SK-N-SH (cell line): ENCODE results near the gene EXOC6B. TPM values are rescaled to one million over a fixed set of nuclear protein-coding genes. Genes with fewer than 3 reads are reported as not detected.

Experiments
- CTCF ChIA-PET: fragments of 300-600, 350-600 bp; formaldehyde crosslinking; extraction: SDS; loops from one replicate; lab custom pipeline; 2021; lab: Yijun Ruan, JAX
- POLR2A ChIA-PET: fragments of 350-600 bp; sonication (Branson Sonifier 250); formaldehyde crosslinking; extraction: SDS; loops from one replicate; lab custom pipeline; 2020; ENCODE audit warnings: antibody characterized with exemption, inconsistent platforms; lab: Yijun Ruan, JAX
- DNase-seq: peaks from one replicate; pipeline ENCODE4 v3.0.0; 2012
- H2AFZ ChIP-seq: fragments of 200-600 bp; sonication (generic); 2 replicates; pipeline ENCODE4 v1.8.1; 2016; ENCODE audit warnings: antibody characterized with exemption, mild to moderate bottlenecking, low read depth
- H3F3A ChIP-seq: fragments of 200-600 bp; sonication (generic); replicated peaks from 2 replicates; pipeline ENCODE3; 2016; ENCODE audit warnings: antibody characterized with exemption, mild to moderate bottlenecking; ENCODE audit not compliant: insufficient read depth
- H3K27ac ChIP-seq, 2 experiments: fragments of 200-500 bp in 1 of 2; fragments of 200-600 bp in 1 of 2; sonication (Bioruptor generic) in 1 of 2; sonication (generic), shearing (Covaris generic) in 1 of 2; 2 replicates each; pipeline versions ENCODE4 v1.5.1 to v1.6.1; 2014 to 2016; ENCODE audit warnings: low read depth in 2 of 2, inconsistent platforms in 1 of 2, low read length in 1 of 2, mild to moderate bottlenecking in 1 of 2, mixed read lengths in 1 of 2
- H3K27me3 ChIP-seq: fragments of 200-600 bp; sonication (generic), shearing (Covaris generic); 2 replicates; pipeline ENCODE4 v1.6.1; 2016; ENCODE audit warnings: mixed run types; ENCODE audit not compliant: insufficient read depth
- H3K36me3 ChIP-seq, 2 experiments: fragments of 200-500 bp in 1 of 2; fragments of 200-600 bp in 1 of 2; sonication (Bioruptor generic) in 1 of 2; sonication (generic) in 1 of 2; replicated peaks in 1 of 2; 2 replicates each; pipeline versions ENCODE3 to v1.5.1; 2014 to 2016; ENCODE audit warnings: low read length in 1 of 2, mild to moderate bottlenecking in 1 of 2; ENCODE audit not compliant: insufficient read depth in 2 of 2, control insufficient read depth in 1 of 2
- H3K4me1 ChIP-seq, 2 experiments: fragments of 200-500 bp in 1 of 2; fragments of 200-600 bp in 1 of 2; sonication (Bioruptor generic) in 1 of 2; sonication (generic), shearing (Covaris generic) in 1 of 2; 2 replicates each; pipeline versions ENCODE4 v1.5.1 to v1.6.1; 2014 to 2016; ENCODE audit warnings: low read depth in 1 of 2, low read length in 1 of 2, mixed run types in 1 of 2; ENCODE audit not compliant: insufficient read depth in 2 of 2, control insufficient read depth in 1 of 2
- H3K4me2 ChIP-seq: fragments of 200-600 bp; sonication (generic), shearing (Covaris generic); 2 replicates; pipeline ENCODE4 v1.6.1; 2017; ENCODE audit warnings: mixed run types
- H3K4me3 ChIP-seq, 2 experiments: fragments of 200-500 bp in 1 of 2; fragments of 200-600 bp in 1 of 2; sonication (Bioruptor generic) in 1 of 2; sonication (generic), shearing (Covaris generic) in 1 of 2; 2 replicates each; pipeline versions ENCODE4 v1.5.1 to v1.8.1; 2014 to 2016; ENCODE audit warnings: low read depth in 2 of 2, inconsistent platforms in 1 of 2, low read length in 1 of 2, mild to moderate bottlenecking in 1 of 2, mixed read lengths in 1 of 2, moderate library complexity in 1 of 2
- H3K79me2 ChIP-seq: fragments of 200-600 bp; sonication (generic); 2 replicates; pipeline ENCODE4 v1.8.1; 2017; ENCODE audit warnings: mild to moderate bottlenecking; ENCODE audit not compliant: insufficient read depth
- H3K9ac ChIP-seq: fragments of 200-600 bp; sonication (generic); 2 replicates; pipeline ENCODE4 v1.6.1; 2017; ENCODE audit warnings: mixed run types
- H3K9me2 ChIP-seq: fragments of 200-600 bp; sonication (generic); 2 replicates; pipeline ENCODE4 v1.6.1; 2017; ENCODE audit warnings: mixed run types
- H3K9me3 ChIP-seq: fragments of 200-600 bp; sonication (generic); 2 replicates; pipeline ENCODE4 v1.6.1; 2017; ENCODE audit warnings: mixed run types, mild to moderate bottlenecking, moderate library complexity
- H4K20me1 ChIP-seq: fragments of 200-600 bp; sonication (generic); 2 replicates; pipeline ENCODE4 v1.6.1; 2017; ENCODE audit warnings: mild to moderate bottlenecking, mixed run types; ENCODE audit not compliant: insufficient read depth
- ELF1 ChIP-seq: IDR thresholded peaks from 2 replicates; pipeline ENCODE4 v1.4.0; 2012
- EZH2phosphoT487 ChIP-seq: fragments of 200-600 bp; sonication (generic); IDR thresholded peaks from 2 replicates; pipeline ENCODE4 v1.6.1; 2017; ENCODE audit warnings: low read depth, mixed run types, mild to moderate bottlenecking, antibody characterized with exemption, moderate library complexity, borderline replicate concordance
- FOSL2 ChIP-seq: IDR thresholded peaks from 2 replicates; pipeline ENCODE4 v1.4.0; 2012; ENCODE audit warnings: low read depth, mild to moderate bottlenecking, moderate library complexity, borderline replicate concordance
- FOXJ3 ChIP-seq: sonication (generic); formaldehyde crosslinking; IDR thresholded peaks from 2 replicates; pipeline ENCODE4 v1.5.1; 2020; ENCODE audit warnings: mild to moderate bottlenecking, missing genetic modification reagents
- GATA2 ChIP-seq: sonication (generic); formaldehyde crosslinking; IDR thresholded peaks from 2 replicates; pipeline ENCODE4 v1.5.0; 2020; ENCODE audit warnings: mild to moderate bottlenecking, missing genetic modification reagents
- MAX ChIP-seq: IDR thresholded peaks from 2 replicates; pipeline ENCODE4 v1.4.0; 2012; ENCODE audit warnings: low read depth
- MEF2A ChIP-seq: IDR thresholded peaks from 2 replicates; pipeline ENCODE4 v1.4.0; 2012; ENCODE audit warnings: low read depth, borderline replicate concordance
- MXI1 ChIP-seq: IDR thresholded peaks from 2 replicates; pipeline ENCODE4 v1.6.1; 2012; ENCODE audit warnings: mild to moderate bottlenecking, low read depth, low read length, improper control_type of control experiment
- NFIC ChIP-seq: IDR thresholded peaks from 2 replicates; pipeline ENCODE4 v1.4.0; 2012; ENCODE audit warnings: borderline replicate concordance
- NRF1 ChIP-seq: IDR thresholded peaks from 2 replicates; pipeline ENCODE4 v1.6.1; 2012; ENCODE audit warnings: low read depth, mild to moderate bottlenecking, low read length
- REST ChIP-seq: IDR thresholded peaks from 2 replicates; pipeline ENCODE4 v1.6.1; 2012; ENCODE audit warnings: mild to moderate bottlenecking, low read depth, low read length, moderate library complexity
- WGBS: methylation state at CpG from one replicate; pipeline ENCODE4 v1.1.6; 2017; ENCODE audit warnings: low lambda C conversion rate; 5-methylcytosine and 5-hydroxymethylcytosine counted together
- polyA plus RNA-seq, 3 experiments: library from polyadenylated mRNA; depleted of rRNA; stranded (reverse); fragments of >200 nt; gene quantifications; 2 replicates each; pipeline ENCODE4 v1.2.3, GENCODE V29; 2012
- TF ChIP-seq, protein P1 (sequence below): fragments of 200-600 bp; sonication (generic); IDR thresholded peaks from 2 replicates; pipeline ENCODE4 v1.6.1; 2017; ENCODE audit warnings: antibody characterized with exemption, mild to moderate bottlenecking, moderate library complexity
- TF ChIP-seq, protein P2 (sequence below): fragments of 150-350 bp; IDR thresholded peaks from 2 replicates; pipeline ENCODE4 v1.6.1; 2016; ENCODE audit warnings: mild to moderate bottlenecking, low read depth, low read length
- TF ChIP-seq, protein P3 (sequence below): fragments of 150-350 bp; IDR thresholded peaks from 2 replicates; pipeline ENCODE4 v1.6.1; 2017; ENCODE audit warnings: antibody characterized with exemption, low read length, low read depth, borderline replicate concordance
- TF ChIP-seq, protein P4 (sequence below): IDR thresholded peaks from 2 replicates; pipeline ENCODE4; 2012

EXOC6B gene
- polyA plus RNA-seq, 1 of the 3 experiments (the other 2 are of a cell fraction), result 7.4 TPM

GRCh38 chr2:72212486-72212855 is 613.4 kb downstream of the EXOC6B start:
- Histone ChIP-seq H3K27ac (no peak overlapping the region), H3K9me2 (no peaks in the 10 kb centered on the region), H3K79me2 (no peaks in the 10 kb centered on the region), H3K4me1 (peaks cover 0 to 8% of the 10 kb centered on the region in 2 experiments; a peak in 3 of 4 replicates), H2AFZ (no peak overlapping the region), H3K27me3 (no peaks in the 10 kb centered on the region), H3K4me3 (no peak overlapping the region), H3K9me3 (no peaks in the 10 kb centered on the region)
- no peak for DNase-seq
- ChIA-PET CTCF (no interaction called here), POLR2A (no interaction called here)
- WGBS, result 78% methylated on average over 1 of the region's 1 CpG
- TF ChIP-seq MEF2A (no peak), EZH2phosphoT487 (no peak), FOSL2 (no peak), GATA2 (CRISPR knock-in tag) (no peak), NRF1 (no peak), NFIC (no peak), ELF1 (no peak), MAX (no peak)
- TF ChIP-seq, protein P1, sequence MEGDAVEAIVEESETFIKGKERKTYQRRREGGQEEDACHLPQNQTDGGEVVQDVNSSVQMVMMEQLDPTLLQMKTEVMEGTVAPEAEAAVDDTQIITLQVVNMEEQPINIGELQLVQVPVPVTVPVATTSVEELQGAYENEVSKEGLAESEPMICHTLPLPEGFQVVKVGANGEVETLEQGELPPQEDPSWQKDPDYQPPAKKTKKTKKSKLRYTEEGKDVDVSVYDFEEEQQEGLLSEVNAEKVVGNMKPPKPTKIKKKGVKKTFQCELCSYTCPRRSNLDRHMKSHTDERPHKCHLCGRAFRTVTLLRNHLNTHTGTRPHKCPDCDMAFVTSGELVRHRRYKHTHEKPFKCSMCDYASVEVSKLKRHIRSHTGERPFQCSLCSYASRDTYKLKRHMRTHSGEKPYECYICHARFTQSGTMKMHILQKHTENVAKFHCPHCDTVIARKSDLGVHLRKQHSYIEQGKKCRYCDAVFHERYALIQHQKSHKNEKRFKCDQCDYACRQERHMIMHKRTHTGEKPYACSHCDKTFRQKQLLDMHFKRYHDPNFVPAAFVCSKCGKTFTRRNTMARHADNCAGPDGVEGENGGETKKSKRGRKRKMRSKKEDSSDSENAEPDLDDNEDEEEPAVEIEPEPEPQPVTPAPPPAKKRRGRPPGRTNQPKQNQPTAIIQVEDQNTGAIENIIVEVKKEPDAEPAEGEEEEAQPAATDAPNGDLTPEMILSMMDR, result no peak
- TF ChIP-seq, protein P2, sequence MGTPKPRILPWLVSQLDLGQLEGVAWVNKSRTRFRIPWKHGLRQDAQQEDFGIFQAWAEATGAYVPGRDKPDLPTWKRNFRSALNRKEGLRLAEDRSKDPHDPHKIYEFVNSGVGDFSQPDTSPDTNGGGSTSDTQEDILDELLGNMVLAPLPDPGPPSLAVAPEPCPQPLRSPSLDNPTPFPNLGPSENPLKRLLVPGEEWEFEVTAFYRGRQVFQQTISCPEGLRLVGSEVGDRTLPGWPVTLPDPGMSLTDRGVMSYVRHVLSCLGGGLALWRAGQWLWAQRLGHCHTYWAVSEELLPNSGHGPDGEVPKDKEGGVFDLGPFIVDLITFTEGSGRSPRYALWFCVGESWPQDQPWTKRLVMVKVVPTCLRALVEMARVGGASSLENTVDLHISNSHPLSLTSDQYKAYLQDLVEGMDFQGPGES, result no peak
- TF ChIP-seq, protein P3, sequence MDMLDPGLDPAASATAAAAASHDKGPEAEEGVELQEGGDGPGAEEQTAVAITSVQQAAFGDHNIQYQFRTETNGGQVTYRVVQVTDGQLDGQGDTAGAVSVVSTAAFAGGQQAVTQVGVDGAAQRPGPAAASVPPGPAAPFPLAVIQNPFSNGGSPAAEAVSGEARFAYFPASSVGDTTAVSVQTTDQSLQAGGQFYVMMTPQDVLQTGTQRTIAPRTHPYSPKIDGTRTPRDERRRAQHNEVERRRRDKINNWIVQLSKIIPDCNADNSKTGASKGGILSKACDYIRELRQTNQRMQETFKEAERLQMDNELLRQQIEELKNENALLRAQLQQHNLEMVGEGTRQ, result no peak
- TF ChIP-seq, all 33 proteins: peak for 0
- Histone ChIP-seq H3F3A (peaks cover 5% of the 10 kb centered on the region), H4K20me1 (no peaks in the 10 kb centered on the region), H3K36me3 (no peaks in the 10 kb centered on the region), H3K4me2 (no peak overlapping the region), H3K9ac (no peak overlapping the region)

GRCh38 chr2:72211777-72212485 is 613.9 kb downstream of the EXOC6B start:
- Histone ChIP-seq H3K36me3 (no peaks in the 10 kb centered on the region), H3K4me2 (no peak overlapping the region), H3F3A (peaks cover 5% of the 10 kb centered on the region), H2AFZ (no peak overlapping the region), H4K20me1 (no peaks in the 10 kb centered on the region), H3K27ac (no peak overlapping the region), H3K27me3 (no peaks in the 10 kb centered on the region), H3K9me3 (no peaks in the 10 kb centered on the region), H3K9ac (no peak overlapping the region), H3K4me1 (peaks cover 3 to 8% of the 10 kb centered on the region in 2 experiments; a peak in 3 of 4 replicates), H3K9me2 (no peaks in the 10 kb centered on the region), H3K79me2 (no peaks in the 10 kb centered on the region), H3K4me3 (no peak overlapping the region)
- POLR2A ChIA-PET, result no interaction called here
- 81% methylated on average over 2 of the region's 2 CpGs for WGBS
- no peak for DNase-seq
- CTCF ChIA-PET, result interaction anchor here (0.6 kb wide), 1 partner anchor 9 kb away, joined by 3 read pairs; no protein-coding TSS in a partner anchor
- TF ChIP-seq FOXJ3 (CRISPR knock-in tag), result no peak
- no peak for TF ChIP-seq MXI1
- TF ChIP-seq, protein P3, result no peak
- TF ChIP-seq, protein P4, sequence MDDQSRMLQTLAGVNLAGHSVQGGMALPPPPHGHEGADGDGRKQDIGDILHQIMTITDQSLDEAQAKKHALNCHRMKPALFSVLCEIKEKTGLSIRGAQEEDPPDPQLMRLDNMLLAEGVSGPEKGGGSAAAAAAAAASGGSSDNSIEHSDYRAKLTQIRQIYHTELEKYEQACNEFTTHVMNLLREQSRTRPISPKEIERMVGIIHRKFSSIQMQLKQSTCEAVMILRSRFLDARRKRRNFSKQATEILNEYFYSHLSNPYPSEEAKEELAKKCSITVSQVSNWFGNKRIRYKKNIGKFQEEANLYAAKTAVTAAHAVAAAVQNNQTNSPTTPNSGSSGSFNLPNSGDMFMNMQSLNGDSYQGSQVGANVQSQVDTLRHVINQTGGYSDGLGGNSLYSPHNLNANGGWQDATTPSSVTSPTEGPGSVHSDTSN, result no peak
- TF ChIP-seq REST, result no peak
